Left hindlimb (tissue), 1 donor: ENCODE measurements around the gene ZNF480.
"Not testable (repeated sequence)": the region's sequence is repeated elsewhere in the genome, so short reads cannot be mapped to it uniquely, and the experiment has no call there.

ENCODE experiments used
- DNase-seq: peaks from one replicate; pipeline ENCODE4 v3.0.0-alpha.2; 2018

The ZNF480 gene

DNA sequence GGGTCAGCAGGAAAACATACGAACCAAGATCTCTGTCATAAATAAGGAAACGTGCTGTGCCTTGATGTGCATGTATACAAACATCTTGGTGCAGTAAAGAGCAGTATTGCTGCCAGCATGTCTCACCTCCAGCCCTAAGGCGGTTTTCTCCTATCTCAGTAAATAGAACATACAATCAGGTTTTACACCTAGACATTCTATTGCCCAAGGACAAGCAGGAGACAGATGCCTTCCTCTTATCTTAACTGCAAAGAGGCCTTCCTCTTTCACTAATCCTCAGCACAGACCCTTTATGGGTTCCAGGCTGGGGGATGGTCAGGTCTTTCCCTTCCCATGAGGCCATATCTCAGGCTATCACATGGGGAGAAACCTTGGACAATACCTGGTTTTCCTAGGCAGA is 42.1 kb downstream of the ZNF480 start:
- DNase-seq: not testable (repeated sequence)

DNA sequence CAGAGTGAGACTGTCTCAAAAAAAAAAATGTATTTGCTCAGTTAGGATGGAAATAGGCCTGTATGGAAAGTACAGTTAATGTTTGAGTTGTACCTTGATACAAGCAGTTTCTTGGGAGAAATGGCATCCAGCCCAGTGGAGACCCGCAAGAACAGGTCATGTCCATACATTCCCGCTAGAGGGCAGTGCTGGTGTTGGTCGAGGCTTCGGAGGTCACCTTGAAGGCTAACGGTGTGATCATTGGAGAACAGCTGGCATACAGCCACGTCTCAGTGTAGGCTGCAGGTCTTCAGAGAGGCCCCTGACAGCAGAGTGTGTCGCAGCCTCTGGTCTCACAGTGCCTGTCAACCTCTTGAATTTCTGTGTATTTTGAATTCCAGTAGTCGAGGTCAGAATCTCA is 46.6 kb downstream of the ZNF480 start:
- no peak for DNase-seq

DNA sequence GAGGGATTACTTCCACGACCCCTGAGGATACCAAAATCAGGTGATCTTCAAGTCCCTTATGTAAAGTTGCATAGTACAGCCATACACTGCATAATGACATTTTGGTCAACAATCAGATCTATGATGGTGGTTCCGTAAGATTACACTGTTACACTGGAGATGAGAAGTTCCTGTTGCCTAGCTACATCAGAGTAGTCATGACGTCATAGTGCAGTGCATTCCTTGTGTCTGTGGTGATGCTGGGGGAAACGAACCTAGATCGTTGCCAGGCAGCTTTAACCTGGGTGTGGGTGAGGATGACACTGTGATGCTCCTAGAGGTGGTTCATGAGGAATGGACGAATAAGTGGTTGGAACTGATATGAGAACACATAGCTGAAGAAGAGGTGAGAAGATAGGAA is 48.2 kb downstream of the ZNF480 start:
- no peak for DNase-seq

- no peak for DNase-seq
Measured at GRCh38 chr19:52351512-52351911, 54.5 kb downstream of the ZNF480 start.

DNA sequence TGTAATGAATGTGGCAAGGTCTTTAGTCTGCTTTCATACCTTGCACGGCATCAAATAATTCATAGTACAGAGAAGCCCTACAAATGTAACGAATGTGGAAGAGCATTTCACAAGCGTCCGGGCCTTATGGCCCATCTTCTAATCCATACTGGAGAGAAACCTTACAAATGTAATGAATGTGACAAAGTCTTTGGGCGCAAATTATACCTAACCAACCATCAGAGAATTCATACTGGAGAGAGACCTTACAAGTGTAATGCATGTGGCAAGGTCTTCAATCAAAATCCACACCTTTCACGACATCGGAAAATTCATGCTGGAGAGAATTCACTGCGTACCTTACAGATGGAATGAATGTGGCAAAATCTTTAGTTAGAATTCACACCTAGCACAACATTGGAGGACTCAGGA is 69.5 kb downstream of the ZNF480 start:
- DNase-seq: no peak

DNA sequence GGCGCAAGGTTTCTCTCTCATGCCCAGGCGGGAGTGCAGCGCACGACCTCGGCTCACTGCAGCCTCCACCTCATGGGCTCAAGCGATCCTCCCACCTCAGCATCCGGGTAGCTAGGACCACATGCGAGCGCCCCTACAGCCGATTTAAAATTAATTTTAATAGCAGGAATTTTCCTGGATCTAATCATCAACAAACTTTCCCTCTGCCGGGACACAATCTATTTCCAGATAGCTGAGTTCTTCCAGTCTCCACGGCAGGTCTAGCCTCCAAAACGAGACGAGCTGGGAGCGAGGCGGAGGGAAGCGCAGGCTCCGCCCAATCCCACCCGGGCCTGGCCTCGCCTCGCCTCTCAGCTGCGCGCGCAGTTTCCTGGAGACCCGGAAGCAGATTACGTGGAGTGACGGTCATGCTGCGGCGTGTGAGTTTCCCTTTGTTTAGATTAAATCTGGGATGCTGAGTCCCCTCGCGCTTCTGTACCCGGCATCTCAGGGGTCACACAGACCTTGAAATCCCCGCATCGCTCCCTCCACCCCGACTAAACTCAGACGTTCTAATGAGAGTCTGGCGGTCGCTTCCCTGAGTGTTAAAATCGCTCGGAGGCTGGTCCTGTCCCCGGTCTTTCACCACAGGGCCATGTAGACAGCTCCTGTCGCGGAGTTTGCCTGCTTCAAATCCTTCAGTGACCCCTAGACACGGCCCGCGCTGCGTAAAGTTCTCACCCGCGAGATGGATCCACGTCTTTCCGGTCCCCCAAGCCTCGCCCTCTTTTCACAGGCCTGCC is 72.8 kb downstream of the ZNF480 start, which contains the start of gene ZNF880:
ZNF880 (plus strand) TSS at position 365 of the 782 bp plus-strand sequence; CDS start at position 408, 43 bp downstream.
- DNase-seq: peak; percentile 96

GRCh38 chr19:52370341-52370710 is 73.4 kb downstream of the ZNF480 start:
- DNase-seq: no peak
